ENCODE data around the gene SPECC1L.

DNA sequence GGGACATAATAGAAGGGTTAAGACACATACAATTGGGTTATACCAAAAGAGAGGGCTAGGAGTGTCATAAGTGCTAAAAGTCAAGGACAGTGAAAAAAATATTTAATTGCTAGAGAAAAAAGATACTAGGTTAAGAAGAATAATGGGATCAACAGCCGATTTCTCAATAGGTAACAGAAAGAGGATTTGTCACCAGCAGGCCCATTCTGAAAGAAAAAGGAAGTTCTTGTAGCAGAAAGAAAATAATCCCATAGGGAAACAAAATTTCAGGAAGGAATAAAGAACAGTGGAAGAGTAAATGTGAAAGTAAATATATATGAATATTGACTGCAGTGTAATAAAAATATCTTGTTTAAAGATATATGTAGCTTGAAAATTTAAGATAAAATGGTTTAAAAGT lies 113.5 kb downstream of the SPECC1L start:
- no peak for TF ChIP-seq POLR2A (IDR thresholded peaks at IDR 0.05)
- TF ChIP-seq, protein P1, sequence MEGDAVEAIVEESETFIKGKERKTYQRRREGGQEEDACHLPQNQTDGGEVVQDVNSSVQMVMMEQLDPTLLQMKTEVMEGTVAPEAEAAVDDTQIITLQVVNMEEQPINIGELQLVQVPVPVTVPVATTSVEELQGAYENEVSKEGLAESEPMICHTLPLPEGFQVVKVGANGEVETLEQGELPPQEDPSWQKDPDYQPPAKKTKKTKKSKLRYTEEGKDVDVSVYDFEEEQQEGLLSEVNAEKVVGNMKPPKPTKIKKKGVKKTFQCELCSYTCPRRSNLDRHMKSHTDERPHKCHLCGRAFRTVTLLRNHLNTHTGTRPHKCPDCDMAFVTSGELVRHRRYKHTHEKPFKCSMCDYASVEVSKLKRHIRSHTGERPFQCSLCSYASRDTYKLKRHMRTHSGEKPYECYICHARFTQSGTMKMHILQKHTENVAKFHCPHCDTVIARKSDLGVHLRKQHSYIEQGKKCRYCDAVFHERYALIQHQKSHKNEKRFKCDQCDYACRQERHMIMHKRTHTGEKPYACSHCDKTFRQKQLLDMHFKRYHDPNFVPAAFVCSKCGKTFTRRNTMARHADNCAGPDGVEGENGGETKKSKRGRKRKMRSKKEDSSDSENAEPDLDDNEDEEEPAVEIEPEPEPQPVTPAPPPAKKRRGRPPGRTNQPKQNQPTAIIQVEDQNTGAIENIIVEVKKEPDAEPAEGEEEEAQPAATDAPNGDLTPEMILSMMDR (IDR thresholded peaks at IDR 0.05): no peak

All from uterus (tissue), 2 donors.